C1 segment of cervical spinal cord (tissue), 14 donors: ENCODE data around the gene CEP41.
"Not testable (repeated sequence)": the region's sequence is repeated elsewhere in the genome, so short reads cannot be mapped to it uniquely, and the experiment has no call there.

Experiments used
- DNase-seq, 14 donors: peaks; one replicate each; lab custom pipeline; 2025; lab: John Stamatoyannopoulos, UW

The CEP41 gene

GRCh38 chr7:130461272-130461671, 20.5 kb upstream of the CEP41 start:
- DNase-seq: no peak

GRCh38 chr7:130458257-130458656, 17.4 kb upstream of the CEP41 start:
- DNase-seq: no peak

- DNase-seq: no peak
These were observed 14.1 kb upstream of the CEP41 start for GRCh38 chr7:130454959-130455358.

GRCh38 chr7:130452951-130453350, 12.1 kb upstream of the CEP41 start:
- no peak for DNase-seq

- DNase-seq: not testable (repeated sequence)
These were observed 10.5 kb upstream of the CEP41 start for GRCh38 chr7:130451344-130451743.

GRCh38 chr7:130446259-130446658, 5.4 kb upstream of the CEP41 start:
- no peak for DNase-seq

- DNase-seq: no peak
These were observed 4.1 kb upstream of the CEP41 start for GRCh38 chr7:130444751-130445407.

GRCh38 chr7:130444234-130444633, 3.4 kb upstream of the CEP41 start:
- DNase-seq: no peak

- DNase-seq: no peak
These were observed 1.8 kb upstream of the CEP41 start for GRCh38 chr7:130442601-130443000.

- DNase-seq: peak in 2 of 14 donors; percentile 3 to 78
These were observed 623 bp upstream of the CEP41 start for GRCh38 chr7:130441408-130441869.

GRCh38 chr7:130436253-130436652, 4.6 kb downstream of the CEP41 start:
- no peak for DNase-seq

GRCh38 chr7:130435311-130435854, 5.4 kb downstream of the CEP41 start:
- DNase-seq: no peak

GRCh38 chr7:130433301-130433700, 7.5 kb downstream of the CEP41 start:
- DNase-seq: no peak

GRCh38 chr7:130432886-130433285, 7.9 kb downstream of the CEP41 start:
- DNase-seq: no peak

GRCh38 chr7:130430841-130431666, 9.8 kb downstream of the CEP41 start:
- DNase-seq: no peak

- no peak for DNase-seq
These were observed 10.7 kb downstream of the CEP41 start for GRCh38 chr7:130430115-130430514.

GRCh38 chr7:130429019-130429418, 11.8 kb downstream of the CEP41 start:
- no peak for DNase-seq

- DNase-seq: no peak
These were observed 14.3 kb downstream of the CEP41 start for GRCh38 chr7:130426564-130426963.

- no peak for DNase-seq
These were observed 15.0 kb downstream of the CEP41 start for GRCh38 chr7:130425796-130426195.

GRCh38 chr7:130423501-130424037, 17.2 kb downstream of the CEP41 start:
- DNase-seq: no peak

- peak in 1 of 14 donors; percentile 8 for DNase-seq
These were observed 19.1 kb downstream of the CEP41 start for GRCh38 chr7:130421684-130422083.

- DNase-seq: no peak
These were observed 19.8 kb downstream of the CEP41 start for GRCh38 chr7:130420943-130421578.
